ENCODE measurements around the gene PTPN1. TPM values are rescaled to one million over a fixed set of nuclear protein-coding genes. Genes with fewer than 3 reads are reported as not detected.

PTPN1 gene
- total RNA-seq, 1 experiment from 2014 or later = 30.8 TPM

- DNase-seq = no peak
- Mint-ChIP-seq H3K4me1 (no peaks in the 10 kb centered on the region), H3K9me3 (peaks cover 0 to 3% of the 10 kb centered on the region in 2 experiments; a peak in 1 of 5 replicates), H3K27ac (no peak overlapping the region), H3K4me3 (no peak overlapping the region), H3K36me3 (ENCODE audit: insufficient read depth in 1 of 3, low read depth in 3 of 3) (peaks cover 11 to 46% (median 33%) of the 10 kb centered on the region in 3 experiments; a peak in 6 of 7 replicates), H3K27me3 (ENCODE audit: low read depth) (no peaks in the 10 kb centered on the region)
- no peaks in the 10 kb centered on the region for H3K79me1 ChIP-seq (ENCODE audit: insufficient read depth, low read depth, low read length, poor library complexity, severe bottlenecking)
- no peak overlapping the region for H3K4me2 ChIP-seq (ENCODE audit: insufficient read depth, insufficient read length, low read length)
- H2BK120ac ChIP-seq (ENCODE audit: low read depth, low read length, poor library complexity, severe bottlenecking) = no peak overlapping the region
- no peak overlapping the region for H3K56ac ChIP-seq (ENCODE audit: insufficient read length, low read depth, low read length)
- H3K23ac ChIP-seq (ENCODE audit: insufficient read length, low read depth, low read length) = no peak overlapping the region
- TF ChIP-seq, protein P1, sequence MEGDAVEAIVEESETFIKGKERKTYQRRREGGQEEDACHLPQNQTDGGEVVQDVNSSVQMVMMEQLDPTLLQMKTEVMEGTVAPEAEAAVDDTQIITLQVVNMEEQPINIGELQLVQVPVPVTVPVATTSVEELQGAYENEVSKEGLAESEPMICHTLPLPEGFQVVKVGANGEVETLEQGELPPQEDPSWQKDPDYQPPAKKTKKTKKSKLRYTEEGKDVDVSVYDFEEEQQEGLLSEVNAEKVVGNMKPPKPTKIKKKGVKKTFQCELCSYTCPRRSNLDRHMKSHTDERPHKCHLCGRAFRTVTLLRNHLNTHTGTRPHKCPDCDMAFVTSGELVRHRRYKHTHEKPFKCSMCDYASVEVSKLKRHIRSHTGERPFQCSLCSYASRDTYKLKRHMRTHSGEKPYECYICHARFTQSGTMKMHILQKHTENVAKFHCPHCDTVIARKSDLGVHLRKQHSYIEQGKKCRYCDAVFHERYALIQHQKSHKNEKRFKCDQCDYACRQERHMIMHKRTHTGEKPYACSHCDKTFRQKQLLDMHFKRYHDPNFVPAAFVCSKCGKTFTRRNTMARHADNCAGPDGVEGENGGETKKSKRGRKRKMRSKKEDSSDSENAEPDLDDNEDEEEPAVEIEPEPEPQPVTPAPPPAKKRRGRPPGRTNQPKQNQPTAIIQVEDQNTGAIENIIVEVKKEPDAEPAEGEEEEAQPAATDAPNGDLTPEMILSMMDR (conservative IDR thresholded peaks at IDR 0.05) = no peak
- no CpG with 5 or more reads among the region's 5 CpGs for WGBS (ENCODE audit: extremely low coverage, insufficient read length, low lambda C conversion rate)
- no peaks in the 10 kb centered on the region for H3K4me1 ChIP-seq (ENCODE audit: insufficient read depth, low read length)
- H4K91ac ChIP-seq (ENCODE audit: insufficient read length, low read depth, low read length) = no peak overlapping the region
- no peak overlapping the region for H3T11ph ChIP-seq (ENCODE audit: low read length)
- no peaks in the 10 kb centered on the region for H3K79me2 ChIP-seq (ENCODE audit: insufficient read depth, low read length)
- H3K9ac ChIP-seq (ENCODE audit: extremely low read depth, insufficient read length, low read length) = no peak overlapping the region
- H3K4ac ChIP-seq (ENCODE audit: low read depth, low read length) = no peak overlapping the region
- H2BK12ac ChIP-seq (ENCODE audit: insufficient read length, low read depth, low read length) = no peak overlapping the region
- no peaks in the 10 kb centered on the region for H3K27me3 ChIP-seq (ENCODE audit: insufficient read depth, low read length)
- H3K14ac ChIP-seq (ENCODE audit: insufficient read depth, low read length) = no peak overlapping the region
- H3K18ac ChIP-seq (ENCODE audit: insufficient read length, low read depth, low read length) = no peak overlapping the region
- no peak overlapping the region for H2BK15ac ChIP-seq (ENCODE audit: low read depth, low read length)
- H2AFZ ChIP-seq (ENCODE audit: low read length) = no peak overlapping the region
- H2BK5ac ChIP-seq (ENCODE audit: insufficient read length, low read length) = no peak overlapping the region
- H2AK5ac ChIP-seq (ENCODE audit: insufficient read length, low read length) = no peak overlapping the region
- no peak overlapping the region for H2BK20ac ChIP-seq (ENCODE audit: low read depth, low read length, poor library complexity, severe bottlenecking)
- H4K8ac ChIP-seq (replicated peaks; ENCODE audit: insufficient read length, low read depth, low read length) = no peak overlapping the region
- no peaks in the 10 kb centered on the region for H4K20me1 ChIP-seq (ENCODE audit: control insufficient read depth, insufficient read depth, insufficient read length)
- no peaks in the 10 kb centered on the region for H3K9me3 ChIP-seq (ENCODE audit: control insufficient read depth, low read depth, low read length)
- H4K5ac ChIP-seq (ENCODE audit: insufficient read length, low read depth, low read length) = no peak overlapping the region
- no peak overlapping the region for H3K27ac ChIP-seq (ENCODE audit: insufficient read length, low read depth, low read length)
- no peaks in the 10 kb centered on the region for H3K23me2 ChIP-seq (ENCODE audit: insufficient read length, low read depth, low read length, poor library complexity, severe bottlenecking)
Observed at GRCh38 chr20:50585214-50585613, 75.0 kb downstream of the PTPN1 start.
